GM12874 (cell line): ENCODE data around the gene GLB1L2.

ENCODE experiments used
- CTCF ChIP-seq: IDR thresholded peaks from 2 replicates; pipeline ENCODE4 v1.5.1; 2011; ENCODE audit warnings: low read depth, mild to moderate bottlenecking, control low read depth, low read length, moderate library complexity; ENCODE audit not compliant: insufficient read depth

Gene GLB1L2

DNA sequence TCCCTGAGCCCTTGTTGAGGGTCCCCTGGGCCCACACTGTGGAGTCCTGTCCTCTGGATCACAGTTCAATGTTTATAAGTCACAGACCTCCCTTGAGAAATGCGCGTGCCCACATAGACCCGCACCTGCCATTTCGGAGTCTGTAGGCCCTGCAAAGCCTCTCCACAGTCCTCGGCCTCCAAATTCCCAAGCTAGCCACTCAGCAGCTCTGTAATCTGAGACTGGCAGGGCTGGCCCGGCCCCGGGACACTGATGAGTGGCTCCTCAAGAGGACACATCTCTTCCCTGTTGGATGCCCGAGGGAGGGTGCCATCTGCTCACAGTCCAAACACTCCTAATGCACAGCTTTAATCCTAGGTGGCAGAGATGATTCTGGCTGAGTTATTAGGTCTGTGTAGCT lies 41.2 kb downstream of the GLB1L2 start:
- TF ChIP-seq CTCF: no peak

DNA sequence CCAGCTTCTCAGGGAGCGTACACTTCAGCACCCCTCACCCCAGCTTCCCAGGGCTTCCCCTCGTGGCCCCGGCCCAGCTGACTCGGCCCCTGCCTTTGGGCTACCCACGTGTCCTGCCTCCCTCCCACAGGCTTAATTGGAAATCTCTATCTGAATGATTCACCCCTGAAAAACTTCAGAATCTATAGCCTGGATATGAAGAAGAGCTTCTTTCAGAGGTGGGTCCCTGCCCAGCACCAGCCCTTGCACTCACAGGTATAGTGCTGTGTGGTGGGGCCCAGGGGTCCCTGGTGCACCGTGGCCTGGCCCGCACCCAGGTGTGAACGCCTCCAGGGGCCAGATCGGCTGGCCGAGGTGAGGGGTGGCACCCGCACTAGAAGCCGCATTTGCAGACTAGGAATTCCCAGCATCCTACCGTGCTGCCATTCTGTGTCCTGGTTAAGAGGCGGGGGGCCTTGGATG lies 41.8 kb downstream of the GLB1L2 start:
- TF ChIP-seq CTCF: no peak

DNA sequence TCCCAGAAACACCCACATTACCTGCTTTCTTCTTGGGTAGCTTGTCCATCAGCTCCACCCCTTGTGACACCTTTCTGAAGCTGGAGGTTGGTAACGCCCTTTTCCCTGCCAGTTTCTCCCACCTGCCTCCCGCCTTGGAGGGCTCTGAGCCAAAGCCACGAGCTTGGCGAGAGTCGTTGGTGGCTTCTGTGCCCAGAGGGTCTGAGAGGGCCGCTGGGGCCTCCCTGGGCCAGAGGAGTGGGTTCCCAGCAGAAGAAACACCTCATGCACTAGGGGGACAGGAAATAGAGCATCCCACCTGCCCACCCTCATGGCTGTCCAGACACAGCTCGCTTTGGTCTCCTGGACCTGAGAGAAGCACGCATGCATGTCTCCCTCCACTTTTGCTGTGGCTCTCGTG lies 42.4 kb downstream of the GLB1L2 start:
- no peak for TF ChIP-seq CTCF

- TF ChIP-seq CTCF: no peak
These were observed 43.2 kb downstream of the GLB1L2 start for GRCh38 chr11:134374891-134375550.

- TF ChIP-seq CTCF: no peak
These were observed 44.5 kb downstream of the GLB1L2 start for GRCh38 chr11:134376150-134376921.

GRCh38 chr11:134377876-134378275 lies 46.1 kb downstream of the GLB1L2 start:
- TF ChIP-seq CTCF: no peak

DNA sequence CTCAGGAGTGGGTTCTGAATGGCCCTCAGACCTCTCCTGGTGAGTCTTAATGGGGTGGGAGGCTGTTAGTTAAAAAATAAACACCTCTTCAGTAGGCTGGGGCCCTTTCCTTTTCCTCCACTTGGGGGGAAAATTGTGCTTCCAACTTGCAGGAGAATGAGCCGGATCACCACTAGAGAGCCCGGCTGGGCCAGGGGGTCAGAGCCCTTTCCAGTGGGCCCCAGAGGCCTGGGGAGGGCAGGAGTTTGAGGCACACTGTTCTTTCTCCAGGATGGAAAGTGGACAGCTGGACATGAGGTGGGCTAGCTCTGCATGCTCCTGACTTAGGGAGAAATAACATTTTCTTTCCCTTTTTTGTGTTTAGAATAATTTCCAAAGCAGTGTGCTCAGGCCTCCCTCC lies 47.5 kb downstream of the GLB1L2 start:
- no peak for TF ChIP-seq CTCF
